ENCODE measurements around the gene COMMD7.
"Not testable (repeated sequence)": the region's sequence is repeated elsewhere in the genome, so short reads cannot be mapped to it uniquely, and the experiment has no call there.

The COMMD7 gene

DNA sequence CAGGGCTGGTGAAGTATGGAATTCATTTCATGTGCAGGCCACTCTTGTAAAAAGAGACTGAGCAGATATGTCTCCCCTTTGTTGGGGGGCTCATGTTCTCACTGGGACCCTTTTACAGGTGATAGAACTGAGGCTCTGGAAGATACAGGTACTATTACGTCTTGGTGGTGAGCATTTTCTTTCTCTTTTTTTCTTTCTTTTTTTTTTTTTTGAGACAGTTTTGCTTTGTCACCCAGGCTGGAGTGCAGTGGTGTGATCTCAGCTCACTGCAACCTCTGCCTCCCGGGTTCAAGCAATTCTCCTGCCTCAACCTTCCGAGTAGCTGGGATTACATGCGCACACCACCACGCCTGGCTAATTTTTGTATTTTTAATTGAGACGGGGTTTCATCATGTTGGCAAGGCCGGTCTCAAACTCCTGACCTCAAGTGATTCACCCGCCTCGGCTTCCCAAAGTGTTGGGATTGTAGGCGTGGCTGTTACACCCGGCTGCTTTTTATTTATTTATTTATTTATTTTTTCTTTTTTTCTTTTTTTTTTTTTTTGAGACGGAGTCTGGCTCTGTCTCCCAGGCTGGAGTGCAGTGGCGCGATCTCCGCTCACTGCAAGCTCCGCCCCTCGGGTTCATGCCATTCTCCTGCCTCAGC is 22.1 kb upstream of the COMMD7 start:
- DNase-seq (ENCODE audit: low read depth): not testable (repeated sequence)

DNA sequence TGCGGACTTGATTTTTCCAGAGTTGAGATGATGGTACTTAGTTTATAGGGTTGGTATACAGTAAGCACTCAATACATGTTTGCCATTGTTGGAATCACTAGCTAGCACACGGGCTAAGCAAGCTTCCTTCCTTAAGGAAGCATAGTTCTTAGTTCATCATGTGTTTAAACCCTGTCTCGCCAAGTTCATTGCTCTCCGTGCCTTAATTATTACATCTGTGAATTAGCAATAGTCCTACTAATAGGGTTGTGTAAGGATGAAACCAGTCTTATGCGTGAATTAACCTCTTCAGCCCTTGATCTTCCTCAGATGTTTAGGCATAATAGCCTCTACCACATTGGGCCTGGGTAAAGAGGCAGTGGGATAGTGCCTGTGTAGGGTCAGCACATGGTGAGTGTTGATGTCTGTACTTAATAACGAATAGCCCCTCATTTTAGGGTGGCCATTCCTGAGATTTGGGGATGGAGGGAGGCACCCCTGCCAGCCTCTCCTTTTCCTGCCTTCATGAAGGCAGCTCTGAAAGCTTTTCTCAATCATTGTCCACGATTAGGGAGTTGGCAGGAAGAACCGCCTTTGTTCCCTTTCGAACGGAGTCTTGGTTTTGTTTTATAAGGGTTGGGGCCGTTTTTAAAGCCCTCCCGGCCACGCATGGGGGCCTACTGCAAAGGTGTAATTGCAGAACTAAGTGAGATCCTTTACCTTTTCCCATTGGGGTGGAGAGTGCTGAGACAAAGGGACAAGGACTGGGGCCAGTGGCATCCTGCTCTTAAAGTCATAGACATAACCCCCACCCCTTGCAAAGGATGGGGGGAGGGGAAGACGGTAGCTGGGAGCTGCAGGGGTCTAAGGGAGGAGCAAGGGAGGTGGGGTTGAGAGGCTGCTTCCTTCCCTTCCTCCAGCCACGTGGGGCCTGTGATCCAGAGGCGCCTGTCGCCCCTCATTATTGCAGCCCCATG is 21.0 kb upstream of the COMMD7 start:
- no peak for DNase-seq (ENCODE audit: low read depth)

DNA sequence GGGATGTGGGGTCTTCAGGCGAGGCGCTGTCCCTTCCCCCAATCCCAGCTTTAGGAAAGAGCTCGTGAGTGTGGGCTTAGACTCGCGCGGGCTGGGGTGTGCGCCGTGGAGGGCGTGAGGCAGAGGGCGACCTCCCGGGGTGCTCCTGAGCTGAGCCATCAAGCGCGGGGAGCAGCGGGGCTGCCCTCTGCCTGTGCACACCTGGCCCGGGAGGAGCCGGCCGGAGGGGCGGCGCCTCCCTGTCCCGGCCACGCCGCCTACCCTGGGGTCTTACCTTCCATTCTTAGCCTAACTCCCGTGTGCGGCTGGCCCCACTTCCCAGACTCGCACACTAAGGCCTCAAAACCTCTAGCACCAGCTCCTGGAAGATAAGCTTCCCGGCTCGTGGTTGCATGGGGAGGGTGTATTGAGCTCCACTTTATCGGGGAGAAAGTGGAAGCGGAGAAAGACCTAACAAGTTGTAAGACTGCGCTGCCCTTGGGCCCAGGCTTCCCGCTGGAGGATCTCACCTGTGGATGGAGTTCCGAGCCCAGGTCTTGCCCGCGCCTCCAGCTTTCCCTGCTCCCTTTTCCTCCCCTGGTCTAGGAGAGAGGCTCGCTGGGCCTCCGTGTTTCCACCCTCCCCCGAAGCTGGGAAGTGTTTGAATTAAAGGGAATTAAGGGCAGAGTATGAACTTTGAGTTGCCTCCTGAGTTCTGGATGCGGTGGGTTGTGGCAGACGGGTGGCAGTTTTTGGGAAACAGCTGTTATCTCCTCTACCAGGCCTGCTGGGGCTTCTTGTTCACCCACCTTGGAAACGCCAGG is 20.1 kb upstream of the COMMD7 start:
- no peak for DNase-seq (ENCODE audit: low read depth)

DNA sequence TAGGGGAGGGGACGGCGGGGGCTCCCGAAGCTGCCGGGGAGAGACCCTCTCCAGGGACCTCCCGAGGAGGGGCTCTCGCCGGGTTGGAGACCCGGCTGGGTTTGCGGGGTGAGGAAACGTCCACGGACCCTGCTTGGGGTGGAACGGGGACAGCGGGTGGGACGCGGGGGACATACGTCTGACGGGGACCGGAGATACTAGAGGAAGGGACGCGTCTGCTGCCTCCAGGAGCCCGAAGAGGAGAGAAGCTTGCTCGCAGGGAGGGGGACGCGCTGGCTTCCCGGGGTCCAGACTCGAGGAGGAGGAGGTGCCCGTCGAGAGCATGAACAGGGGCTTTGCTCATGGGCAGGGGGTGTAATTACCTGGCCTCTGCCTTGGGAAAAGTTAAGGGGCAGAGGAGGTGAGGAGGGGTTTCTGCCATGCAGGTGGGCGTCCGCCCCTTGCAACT is 19.5 kb upstream of the COMMD7 start:
- no peak for DNase-seq (ENCODE audit: low read depth)

DNA sequence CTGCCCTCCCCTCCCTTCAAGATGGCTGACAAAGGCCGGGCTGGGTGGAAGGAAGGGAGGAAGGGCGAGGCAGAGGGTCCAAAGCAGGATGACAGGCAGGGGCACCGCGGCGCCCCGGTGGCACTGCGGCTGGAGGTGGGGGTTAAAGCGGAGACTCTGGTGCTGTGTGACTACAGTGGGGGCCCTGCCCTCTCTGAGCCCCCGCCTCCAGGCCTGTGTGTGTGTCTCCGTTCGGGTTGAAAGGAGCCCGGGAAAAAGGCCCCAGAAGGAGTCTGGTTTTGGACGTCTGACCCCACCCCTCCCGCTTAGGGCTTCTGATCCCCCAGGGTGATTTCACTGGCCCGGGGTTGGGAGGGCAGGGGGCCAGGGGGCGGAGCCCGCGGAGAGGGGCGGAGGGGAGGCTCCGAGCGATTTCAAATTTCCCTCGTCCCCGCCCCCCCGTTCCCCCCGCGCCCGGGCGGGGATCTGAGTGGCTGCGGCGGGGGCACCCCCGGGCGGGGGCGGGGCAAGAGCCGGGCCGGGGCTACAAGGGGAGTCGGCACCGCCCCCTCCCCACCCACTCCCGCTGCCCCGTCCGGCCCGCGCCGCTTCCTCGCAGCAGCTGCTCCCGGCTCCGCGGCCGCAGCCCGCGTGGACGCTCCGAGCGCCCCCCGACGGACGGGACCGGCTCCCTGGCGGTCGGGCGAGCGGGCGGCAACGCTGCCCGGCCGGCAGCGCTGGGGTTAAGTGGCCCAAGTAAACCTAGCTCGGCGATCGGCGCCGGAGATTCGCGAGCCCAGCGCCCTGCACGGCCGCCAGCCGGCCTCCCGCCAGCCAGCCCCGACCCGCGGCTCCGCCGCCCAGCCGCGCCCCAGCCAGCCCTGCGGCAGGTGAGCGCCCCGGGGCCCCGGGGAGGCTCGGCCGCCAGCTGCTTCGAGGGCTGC is 18.8 kb upstream of the COMMD7 start, which contains the start of gene DNMT3B:
TSS of gene DNMT3B (plus strand) at position 555 of the 923 bp plus-strand sequence. CDS start 17,939 bp downstream, outside the sequence.
- peak; percentile 68 for DNase-seq (ENCODE audit: low read depth)

DNA sequence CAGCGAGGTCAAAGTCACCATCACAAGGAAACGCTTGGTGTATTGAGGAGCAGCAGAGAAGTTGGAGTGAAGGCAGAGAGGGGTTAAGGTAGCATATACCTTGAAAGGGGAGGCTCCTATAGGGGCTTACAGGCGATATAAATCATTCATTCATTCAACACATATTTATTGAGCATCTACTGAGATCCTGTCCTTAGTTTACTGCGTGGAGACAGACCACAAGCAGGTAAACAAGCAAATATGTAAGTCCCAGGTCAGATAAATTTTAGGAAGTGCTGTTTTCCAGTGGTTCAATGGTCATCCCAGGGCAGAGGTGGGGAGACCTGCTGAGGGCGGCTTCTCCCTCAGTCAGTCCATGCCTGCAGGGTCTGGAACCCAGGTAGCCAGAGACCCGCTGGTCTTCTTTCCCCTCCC is 18.2 kb upstream of the COMMD7 start:
- DNase-seq (ENCODE audit: low read depth): no peak

DNA sequence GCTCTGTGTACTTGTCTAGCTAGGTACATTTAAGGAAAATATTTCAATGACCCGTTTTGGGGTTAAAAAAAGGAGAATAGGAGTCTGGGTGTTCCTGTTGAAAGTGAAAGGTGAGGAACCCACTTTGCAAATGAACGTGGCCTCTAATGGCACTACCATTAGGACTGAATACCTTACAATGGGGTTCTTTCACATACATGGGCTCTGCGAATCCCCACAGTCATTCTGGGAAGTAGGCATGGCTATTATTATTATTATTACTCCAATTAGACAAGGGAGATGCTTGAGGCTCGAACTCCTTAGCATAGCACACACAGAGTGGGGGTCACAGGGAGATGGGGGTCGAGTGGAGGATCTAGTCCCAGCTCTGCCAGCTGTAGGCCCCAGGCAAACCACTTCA is 12.9 kb upstream of the COMMD7 start:
- DNase-seq (ENCODE audit: low read depth): no peak

DNA sequence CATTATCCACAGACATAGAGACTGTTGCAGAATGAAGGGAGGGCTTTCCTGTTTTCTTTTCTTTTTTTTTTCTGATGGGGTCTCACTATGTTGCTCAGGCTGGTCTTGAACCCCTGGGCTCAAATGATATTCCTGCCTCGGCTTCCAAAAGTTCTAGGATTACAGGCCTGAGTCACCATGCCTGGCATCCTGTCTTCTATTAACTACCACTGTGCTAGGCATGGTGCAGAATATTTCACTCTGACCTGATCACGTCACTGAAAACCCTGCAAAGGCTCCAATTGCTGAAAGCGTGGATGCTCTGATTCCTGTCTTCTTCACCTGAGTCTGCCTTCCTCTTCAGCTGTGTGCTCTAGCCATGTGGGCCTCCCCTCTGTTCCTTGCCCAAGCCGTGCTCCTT is 10.5 kb upstream of the COMMD7 start:
- DNase-seq (ENCODE audit: low read depth): no peak

DNA sequence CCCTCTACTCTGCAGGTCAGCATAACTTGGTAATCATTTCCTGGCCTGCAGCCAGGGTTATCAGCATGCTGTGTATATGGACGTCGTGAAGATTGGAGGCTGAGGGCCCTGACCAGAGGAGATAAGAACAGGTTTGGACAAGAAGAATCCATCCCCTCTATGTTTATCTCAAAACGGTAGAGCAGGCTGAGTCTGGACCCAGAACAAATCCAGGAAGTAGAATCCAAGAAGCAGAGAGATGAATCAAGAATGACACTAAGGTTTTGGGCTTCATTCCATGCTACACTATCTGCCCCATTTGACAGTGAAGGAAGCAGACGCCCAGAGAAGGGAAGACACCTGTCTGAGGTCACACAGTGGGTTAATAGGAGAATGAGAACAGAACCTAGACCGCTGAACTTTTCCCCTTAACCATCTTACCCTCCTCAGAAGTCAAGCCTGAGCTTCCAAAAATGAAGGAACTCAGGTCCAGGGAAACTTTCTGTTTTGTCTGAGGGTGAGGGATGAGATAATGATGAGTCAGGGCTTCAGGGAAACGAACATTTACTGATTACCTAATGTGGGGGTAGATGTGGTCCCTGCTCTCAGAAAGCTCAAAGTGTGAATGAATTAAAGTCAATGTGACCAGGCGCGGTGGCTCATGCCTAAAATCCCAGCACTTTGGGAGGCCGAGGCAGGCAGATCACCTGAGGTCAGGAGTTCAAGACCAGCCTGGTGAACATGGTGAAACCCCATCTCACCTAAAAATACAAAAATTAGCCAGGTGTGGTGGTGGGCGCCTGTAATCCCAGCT is 9.4 kb upstream of the COMMD7 start:
- no peak for DNase-seq (ENCODE audit: low read depth)

DNA sequence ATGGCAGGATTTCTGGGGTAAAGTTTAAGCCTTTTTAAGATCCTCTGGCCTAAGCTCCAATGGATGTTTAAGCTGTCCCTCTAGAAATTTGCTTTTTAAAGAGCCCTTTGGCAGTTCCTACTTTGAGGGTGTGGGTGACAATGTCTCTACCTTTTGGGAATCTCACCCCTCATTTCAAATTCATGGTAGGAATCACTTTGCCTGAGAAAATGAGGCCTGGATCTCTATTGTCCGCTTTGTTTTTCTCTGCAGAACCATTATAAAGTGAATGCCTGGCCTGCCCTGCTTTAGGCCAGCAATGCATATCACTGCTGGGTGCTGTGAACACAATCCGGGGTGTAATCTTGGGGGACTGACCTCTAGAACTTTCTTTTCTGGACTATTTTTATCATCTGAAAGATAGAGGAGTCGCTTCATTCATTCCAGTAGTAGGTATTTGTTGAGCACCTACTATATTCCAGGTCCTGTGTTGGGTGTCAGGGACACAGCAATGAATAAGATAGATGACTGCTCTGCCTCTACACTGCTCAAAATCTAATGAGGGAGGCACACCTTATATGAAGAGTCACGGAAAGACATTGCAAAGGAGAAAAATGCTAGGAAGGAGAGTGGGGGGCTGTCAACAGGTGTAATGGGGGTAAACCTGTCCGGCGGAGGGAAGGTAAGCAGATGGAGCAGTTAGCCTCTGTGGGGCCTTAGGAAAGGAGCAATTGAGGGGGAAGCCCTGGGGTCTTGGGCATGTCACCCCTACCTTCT is 8.6 kb upstream of the COMMD7 start:
- no peak for DNase-seq (ENCODE audit: low read depth)

DNA sequence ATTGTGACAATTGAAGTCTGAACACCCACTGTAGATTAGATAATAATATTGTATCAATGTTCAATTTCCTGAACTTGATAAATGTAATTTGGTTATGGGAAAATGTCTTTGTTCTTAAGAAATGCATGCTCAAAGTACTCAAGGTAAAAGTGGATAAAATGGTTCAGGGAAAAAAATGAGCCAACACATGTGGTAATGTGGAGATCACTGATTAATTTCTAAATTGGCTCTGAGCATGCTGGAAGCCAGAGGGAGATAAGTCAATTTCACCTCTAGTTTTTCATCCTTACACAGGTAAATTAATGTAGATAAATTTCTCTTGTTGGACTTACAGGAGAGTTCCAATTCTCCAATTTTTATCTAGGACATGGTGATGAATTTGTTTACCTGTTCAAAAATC is 8.0 kb upstream of the COMMD7 start:
- DNase-seq (ENCODE audit: low read depth): no peak

DNA sequence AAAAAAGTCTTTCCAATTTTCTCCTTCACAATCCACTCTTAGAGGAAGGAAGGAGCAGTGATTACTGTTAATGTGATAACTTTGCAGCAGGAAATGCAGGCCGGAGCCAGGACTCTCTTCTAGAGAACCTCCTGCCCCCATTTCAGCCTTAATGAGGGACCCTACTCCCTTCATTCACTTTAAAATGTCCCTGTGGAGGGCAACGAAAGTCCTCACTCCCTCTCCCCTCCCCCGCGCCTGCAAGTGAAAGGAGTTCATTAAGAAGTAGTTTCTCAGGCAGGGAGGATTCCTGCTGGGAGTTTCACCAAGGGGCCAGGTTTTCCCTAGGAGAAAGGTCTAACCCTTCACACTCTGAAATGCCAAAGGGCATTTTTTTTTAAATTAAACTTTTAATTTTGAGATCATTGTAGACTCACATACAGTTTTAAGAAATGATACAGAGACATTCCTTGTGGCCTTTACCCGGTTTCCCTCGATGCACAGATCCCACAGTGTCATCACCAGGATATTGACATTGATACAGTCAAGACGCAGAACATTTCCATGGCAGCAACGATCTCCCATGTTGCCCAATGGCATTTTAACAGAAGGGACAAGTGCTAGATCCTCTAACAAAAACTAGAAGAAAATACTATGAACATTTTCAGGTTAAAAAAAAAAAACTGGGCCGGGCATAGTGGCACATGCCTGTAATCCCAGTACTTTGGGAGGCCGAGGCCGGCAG is 6.8 kb upstream of the COMMD7 start:
- no peak for DNase-seq (ENCODE audit: low read depth)

DNA sequence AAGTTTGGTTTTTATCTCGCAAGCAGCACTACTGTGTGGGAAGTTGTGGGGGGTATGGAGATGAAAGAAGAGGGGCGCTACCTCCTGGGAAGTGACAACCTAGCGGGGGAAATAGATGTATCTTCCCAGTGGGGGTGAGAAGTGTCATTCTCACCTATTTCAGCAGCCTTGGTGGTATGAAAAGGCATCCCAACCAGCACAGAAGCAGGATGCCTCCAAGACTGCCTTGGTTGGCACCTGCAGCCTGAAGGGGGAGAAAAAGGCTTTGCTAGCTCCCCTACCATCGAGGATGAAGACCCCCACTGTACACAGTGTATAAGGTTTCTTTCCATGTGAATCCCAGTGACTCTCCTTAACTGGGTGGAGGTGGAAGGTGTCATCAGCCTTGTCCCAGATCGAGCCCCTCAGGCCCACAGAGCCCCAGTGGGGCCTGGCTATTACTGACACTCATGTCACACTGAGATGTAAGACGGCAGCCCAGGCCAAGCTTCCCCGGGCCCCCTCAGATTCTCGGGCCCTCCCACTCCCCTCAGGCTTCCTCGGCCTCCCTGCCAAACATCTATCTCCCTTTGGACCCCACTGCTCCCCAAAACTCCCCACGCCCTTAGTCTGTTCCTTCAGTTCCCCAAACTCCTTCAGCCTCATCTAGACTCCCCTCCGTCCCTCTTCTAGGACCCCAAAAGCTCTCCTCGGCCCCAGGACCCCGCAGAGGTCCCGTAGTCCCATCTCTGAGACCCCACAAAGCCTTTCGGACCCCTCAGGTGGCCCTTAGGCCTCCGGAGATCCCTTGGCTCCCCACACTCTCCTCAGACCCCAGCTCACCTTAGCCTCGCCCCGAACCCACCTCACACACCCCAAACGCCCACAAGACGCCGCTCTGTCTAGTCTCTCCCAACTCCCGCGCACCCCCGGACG is 688 bp downstream of the COMMD7 start:
- no peak for DNase-seq (ENCODE audit: low read depth)

DNA sequence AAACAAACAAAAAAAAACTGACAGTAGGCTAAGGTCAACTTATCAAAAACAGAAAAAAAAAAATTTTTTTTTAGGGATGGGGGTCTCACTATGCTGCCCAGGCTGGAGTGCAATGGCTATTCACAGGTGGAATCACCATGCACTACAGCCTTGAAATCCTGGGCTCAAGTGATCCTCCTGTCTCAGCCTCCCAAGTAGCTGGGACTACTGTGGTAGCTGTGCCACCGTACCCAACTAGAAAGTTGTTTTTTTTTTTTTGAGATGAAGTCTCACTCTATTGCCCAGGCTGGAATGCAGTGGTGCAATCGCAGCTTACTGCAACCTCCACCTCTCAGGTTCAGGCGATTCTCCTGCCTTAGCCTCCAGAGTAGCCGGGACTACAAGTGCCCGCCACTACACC is 2.1 kb downstream of the COMMD7 start:
- no peak for DNase-seq (ENCODE audit: low read depth)

DNA sequence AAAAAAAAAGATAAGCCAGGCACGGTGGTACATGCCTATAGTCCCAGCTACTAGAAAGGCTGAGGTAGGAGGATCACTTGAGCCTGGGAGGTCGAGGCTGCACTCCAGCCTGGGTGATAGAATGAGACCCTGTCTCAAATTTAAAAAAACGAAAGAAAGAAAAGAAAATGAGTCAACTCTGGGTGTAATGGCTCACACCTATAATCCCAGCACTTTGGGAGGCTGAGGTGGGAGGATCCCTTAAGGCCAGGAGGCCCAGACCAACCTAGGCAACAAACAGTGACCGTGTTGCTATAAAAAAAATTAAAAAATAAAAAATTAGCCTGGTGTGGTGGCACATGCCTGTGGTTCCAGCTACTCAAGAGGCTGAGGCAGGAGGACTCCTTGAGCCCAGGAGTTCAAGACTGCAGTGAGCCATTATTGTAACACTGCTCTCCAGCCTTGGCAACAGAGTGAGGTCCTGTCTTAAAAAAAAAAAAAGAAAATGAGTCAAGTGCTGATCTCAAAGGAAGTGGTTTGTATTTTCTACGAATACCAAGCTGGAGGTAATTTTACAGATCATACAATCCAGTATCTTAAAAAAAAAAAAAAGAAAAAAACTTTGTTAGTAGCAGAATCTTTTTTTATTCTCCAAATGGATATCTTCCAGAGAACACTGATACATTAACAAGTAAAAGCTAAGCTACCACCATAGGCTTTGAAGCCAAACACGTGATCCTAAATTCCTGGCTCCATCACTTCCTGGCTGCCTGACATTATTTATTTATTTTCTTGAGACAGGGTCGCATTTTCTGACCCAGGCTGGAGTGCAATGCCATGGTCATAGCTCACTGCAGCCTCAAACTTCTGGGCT is 5.7 kb downstream of the COMMD7 start:
- DNase-seq (ENCODE audit: low read depth): no peak

DNA sequence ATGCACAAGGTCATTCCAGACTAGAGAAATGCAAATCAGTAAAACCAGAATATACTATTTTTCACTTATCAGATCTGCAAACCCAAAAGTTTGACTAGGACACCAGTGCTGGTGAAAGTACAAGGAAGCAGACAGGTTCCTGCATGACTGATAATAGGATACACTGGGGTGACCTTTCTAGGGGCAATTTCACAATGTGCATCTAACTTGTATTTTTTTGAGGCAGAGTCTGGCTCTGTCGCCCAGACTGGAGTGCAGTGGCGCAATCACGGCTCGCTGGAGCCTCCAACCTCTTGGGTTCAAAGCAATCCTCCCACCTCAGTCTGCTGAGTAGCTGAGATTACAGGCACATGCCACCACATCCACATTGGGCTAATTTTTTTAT is 11.4 kb downstream of the COMMD7 start:
- DNase-seq (ENCODE audit: low read depth): no peak

DNA sequence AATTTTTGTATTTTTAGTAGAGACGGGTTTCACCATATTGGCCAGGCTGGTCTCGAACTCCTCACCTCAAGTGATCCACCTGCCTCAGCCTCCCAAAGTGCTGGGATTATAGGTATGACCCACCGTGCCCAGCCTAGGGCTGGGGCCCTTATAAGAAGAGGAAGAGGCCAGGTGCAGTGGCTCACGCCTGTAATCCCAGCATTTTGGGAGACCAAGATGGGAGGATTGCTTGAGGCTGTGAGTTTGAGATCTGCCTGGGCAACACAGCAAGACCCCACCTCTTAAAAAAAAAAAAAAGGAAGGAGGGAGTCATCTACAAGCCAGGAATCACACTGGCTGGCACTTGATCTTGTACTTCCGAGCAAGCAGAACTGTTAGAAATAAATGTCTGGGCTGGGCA is 13.9 kb downstream of the COMMD7 start:
- DNase-seq (ENCODE audit: low read depth): not testable (repeated sequence)
